K562 (cell line): ENCODE results near the gene CLIC1. TPM values are rescaled to one million over a fixed set of nuclear protein-coding genes. Genes with fewer than 3 reads are reported as not detected.

Experiments
- ATF7 ChIP-seq: fragments of 450-650 bp; IDR thresholded peaks from 2 replicates; pipeline ENCODE4 v1.7.1; 2014; ENCODE audit warnings: mild to moderate bottlenecking, moderate library complexity
- BMI1 ChIP-seq: fragments of 150-350 bp; IDR thresholded peaks from 2 replicates; pipeline ENCODE4 v1.6.1; 2014; ENCODE audit warnings: low read length
- FIP1L1 ChIP-seq: fragments of 200-400 bp; formaldehyde crosslinking; IDR thresholded peaks from 2 replicates; pipeline ENCODE4 v1.6.1; 2018; ENCODE audit warnings: mild to moderate bottlenecking, low read depth, low read length; ENCODE audit not compliant: poor library complexity, severe bottlenecking
- FOXJ2 ChIP-seq: fragments of 200-800 bp; sonication (Bioruptor generic); IDR thresholded peaks from 2 replicates; pipeline ENCODE4 v1.6.1; 2016; ENCODE audit warnings: missing genetic modification characterization, missing compliant biosample characterization
- GATAD2B ChIP-seq: fragments of 450-650 bp; IDR thresholded peaks from 2 replicates; pipeline ENCODE4 v1.6.1; 2017; ENCODE audit warnings: mild to moderate bottlenecking, borderline replicate concordance
- HMGN3 ChIP-seq: IDR thresholded peaks from 2 replicates; pipeline ENCODE4 v1.6.1; 2011; ENCODE audit warnings: borderline replicate concordance, low read depth, mild to moderate bottlenecking, mixed read lengths, low read length; ENCODE audit not compliant: insufficient read length; ENCODE audit errors: extremely low read depth
- IFI16 ChIP-seq: fragments of 250-450 bp; sonication (Bioruptor Pico); IDR thresholded peaks from 2 replicates; pipeline ENCODE4 v2.1.2; 2022; ENCODE audit warnings: mild to moderate bottlenecking, inconsistent platforms
- ILF3 ChIP-seq: fragments of 450-650 bp; IDR thresholded peaks from 2 replicates; pipeline ENCODE4 v1.6.1; 2018; ENCODE audit warnings: antibody characterized with exemption, mild to moderate bottlenecking, moderate library complexity, borderline replicate concordance
- LEF1 ChIP-seq: fragments of 450-650 bp; IDR thresholded peaks from 2 replicates; pipeline ENCODE4 v1.6.1; 2016; ENCODE audit warnings: mild to moderate bottlenecking
- NFIX ChIP-seq: fragments of 250-450 bp; sonication (Bioruptor Pico); IDR thresholded peaks from 2 replicates; pipeline ENCODE4 v1.4.0; 2020; ENCODE audit warnings: low read depth, mild to moderate bottlenecking, moderate library complexity
- POLR2AphosphoS2 ChIP-seq: IDR thresholded peaks from 2 replicates; pipeline ENCODE4 v1.6.1; 2012; ENCODE audit warnings: low read length, improper control_type of control experiment
- SAP30 ChIP-seq: fragments of 200-600 bp; sonication (generic); IDR thresholded peaks from 2 replicates; pipeline ENCODE4 v1.6.1; 2012; ENCODE audit warnings: borderline replicate concordance, low read depth, mild to moderate bottlenecking, moderate library complexity, low read length, control low read depth, inconsistent platforms; ENCODE audit not compliant: insufficient read depth, poor library complexity, severe bottlenecking
- TAF1 ChIP-seq: IDR thresholded peaks from 2 replicates; pipeline ENCODE4 v1.6.1; 2011; ENCODE audit warnings: mild to moderate bottlenecking, low read length, moderate library complexity; ENCODE audit not compliant: insufficient read depth, control insufficient read depth, severe bottlenecking; ENCODE audit errors: extremely low read depth
- TARDBP ChIP-seq: fragments of 450-650 bp; IDR thresholded peaks from 2 replicates; pipeline ENCODE4 v1.6.1; 2016
- polyA plus RNA-seq, 8 experiments: library from polyadenylated mRNA; depleted of rRNA in 4 of 8; stranded (reverse) in 5 of 8; unstranded in 3 of 8; fragments of >200 nt; fragmentation: Nextera tagmentation in 2 of 8; fragmentation: Illumina TruSeq in 1 of 8; extraction: Ambion mirVana in 2 of 8; extraction: Trizol in 1 of 8; gene quantifications; 2 replicates each; pipeline versions ENCODE4 v1.2.1 to v1.2.3, GENCODE V29; 2011 to 2014; ENCODE audit warnings: inconsistent platforms in 1 of 8, missing spikeins in 1 of 8
- total RNA-seq, 7 experiments: library from RNA; depleted of rRNA in 6 of 7; stranded (reverse); fragments of >200 nt in 6 of 7; fragmentation: Illumina TruSeq in 2 of 7; extraction: Trizol in 2 of 7; gene quantifications; 2 replicates each; pipeline versions ENCODE4 v1.2.1 to v1.2.3, GENCODE V29; 2011 to 2021; ENCODE audit warnings: low replicate concordance in 1 of 7
- TF ChIP-seq, protein P1 (sequence below): fragments of 450-650 bp; formaldehyde crosslinking; IDR thresholded peaks from 2 replicates; pipeline ENCODE4 v1.4.0; 2020; ENCODE audit warnings: mild to moderate bottlenecking, mixed read lengths
- TF ChIP-seq, protein P2 (sequence below): fragments of 450-650 bp; conservative IDR thresholded peaks from 2 replicates; pipeline ENCODE4 v1.6.1; 2016; ENCODE audit warnings: missing genetic modification characterization, low read depth, mild to moderate bottlenecking, control low read depth, missing compliant biosample characterization
- TF ChIP-seq, protein P3 (sequence below), 3 experiments: IDR thresholded peaks in 2 of 3; conservative IDR thresholded peaks in 1 of 3; 2 replicates each; pipeline ENCODE4 v1.5.1; 2011 to 2012; ENCODE audit warnings: low read length in 3 of 3, mild to moderate bottlenecking in 3 of 3, control low read depth in 2 of 3, improper control_type of control experiment in 1 of 3, inconsistent platforms in 1 of 3, low read depth in 1 of 3, mixed read lengths in 1 of 3, moderate library complexity in 1 of 3; ENCODE audit not compliant: insufficient read depth in 2 of 3
- TF ChIP-seq, protein P4 (sequence below): sonication (generic); formaldehyde crosslinking; IDR thresholded peaks from 2 replicates; pipeline ENCODE4 v1.8.0; 2023; ENCODE audit warnings: mild to moderate bottlenecking, missing genetic modification reagents

Gene CLIC1
- total and polyA plus RNA-seq, 9 of the 15 experiments (the other 6 are each of a cell fraction or from before 2014, with no cell fraction given) = 1,267 to 2,419 (median 1,808) TPM

DNA sequence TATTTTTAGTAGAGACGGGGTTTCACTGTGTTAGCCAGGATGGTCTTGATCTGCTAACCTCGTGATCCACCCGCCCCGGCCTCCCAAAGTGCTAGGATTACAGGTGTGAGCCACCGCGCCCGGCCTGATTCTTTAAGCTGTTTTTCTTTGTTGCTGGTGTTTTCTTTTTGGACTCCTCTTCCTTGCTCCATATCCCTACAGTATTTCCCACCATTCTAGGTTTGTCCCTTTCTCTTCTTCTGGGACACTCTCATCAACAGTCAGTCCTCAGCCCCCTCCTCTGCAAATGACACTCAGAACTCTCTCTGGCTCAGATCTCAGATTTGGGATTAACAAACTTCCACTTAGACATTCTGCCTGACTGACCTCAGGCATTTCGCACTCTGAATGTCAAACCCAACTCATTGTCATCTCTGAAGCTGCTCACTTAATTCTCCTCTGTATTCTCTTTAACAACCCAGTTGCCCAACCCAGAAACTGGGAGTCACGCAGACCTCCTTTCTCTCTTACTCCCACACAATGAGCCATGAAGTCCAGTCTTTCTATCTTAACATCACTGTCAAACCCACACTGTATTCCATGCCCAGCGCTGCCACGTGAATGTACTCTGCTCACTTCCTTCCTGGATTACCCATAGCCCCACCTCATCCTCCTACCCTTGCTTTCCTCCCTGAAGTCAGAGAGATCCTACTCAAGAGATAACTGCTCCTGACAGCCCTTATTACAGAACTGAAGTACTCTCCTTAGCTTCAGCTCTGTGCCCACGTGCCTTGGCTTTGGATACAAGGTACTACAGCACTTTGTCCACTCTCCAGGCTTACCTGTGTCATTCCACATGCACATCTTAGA lies 10.6 kb downstream of the CLIC1 start (continued):
- TF ChIP-seq POLR2AphosphoS2 (no peak), NFIX (CRISPR knock-in tag) (no peak), FIP1L1 (no peak), LEF1 (peak; percentile 64), IFI16 (CRISPR knock-in tag) (no peak), ATF7 (peak; percentile 52; the same call in 1 of the 2 replicates), FOXJ2 (tag) (no peak), GATAD2B (no peak), HMGN3 (no peak), SAP30 (no peak), ILF3 (no peak), BMI1 (no peak), TARDBP (no peak), TAF1 (no peak)
- TF ChIP-seq, protein P1, sequence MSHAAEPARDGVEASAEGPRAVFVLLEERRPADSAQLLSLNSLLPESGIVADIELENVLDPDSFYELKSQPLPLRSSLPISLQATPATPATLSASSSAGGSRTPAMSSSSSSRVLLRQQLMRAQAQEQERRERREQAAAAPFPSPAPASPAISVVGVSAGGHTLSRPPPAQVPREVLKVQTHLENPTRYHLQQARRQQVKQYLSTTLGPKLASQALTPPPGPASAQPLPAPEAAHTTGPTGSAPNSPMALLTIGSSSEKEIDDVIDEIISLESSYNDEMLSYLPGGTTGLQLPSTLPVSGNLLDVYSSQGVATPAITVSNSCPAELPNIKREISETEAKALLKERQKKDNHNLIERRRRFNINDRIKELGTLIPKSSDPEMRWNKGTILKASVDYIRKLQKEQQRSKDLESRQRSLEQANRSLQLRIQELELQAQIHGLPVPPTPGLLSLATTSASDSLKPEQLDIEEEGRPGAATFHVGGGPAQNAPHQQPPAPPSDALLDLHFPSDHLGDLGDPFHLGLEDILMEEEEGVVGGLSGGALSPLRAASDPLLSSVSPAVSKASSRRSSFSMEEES (CRISPR knock-in tag) = no peak; the same call in 1 of the 2 replicates
- TF ChIP-seq, protein P2, sequence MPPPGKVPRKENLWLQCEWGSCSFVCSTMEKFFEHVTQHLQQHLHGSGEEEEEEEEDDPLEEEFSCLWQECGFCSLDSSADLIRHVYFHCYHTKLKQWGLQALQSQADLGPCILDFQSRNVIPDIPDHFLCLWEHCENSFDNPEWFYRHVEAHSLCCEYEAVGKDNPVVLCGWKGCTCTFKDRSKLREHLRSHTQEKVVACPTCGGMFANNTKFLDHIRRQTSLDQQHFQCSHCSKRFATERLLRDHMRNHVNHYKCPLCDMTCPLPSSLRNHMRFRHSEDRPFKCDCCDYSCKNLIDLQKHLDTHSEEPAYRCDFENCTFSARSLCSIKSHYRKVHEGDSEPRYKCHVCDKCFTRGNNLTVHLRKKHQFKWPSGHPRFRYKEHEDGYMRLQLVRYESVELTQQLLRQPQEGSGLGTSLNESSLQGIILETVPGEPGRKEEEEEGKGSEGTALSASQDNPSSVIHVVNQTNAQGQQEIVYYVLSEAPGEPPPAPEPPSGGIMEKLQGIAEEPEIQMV (tag) = peak; percentile 50; the same call in 1 of the 2 replicates
- TF ChIP-seq, protein P3, sequence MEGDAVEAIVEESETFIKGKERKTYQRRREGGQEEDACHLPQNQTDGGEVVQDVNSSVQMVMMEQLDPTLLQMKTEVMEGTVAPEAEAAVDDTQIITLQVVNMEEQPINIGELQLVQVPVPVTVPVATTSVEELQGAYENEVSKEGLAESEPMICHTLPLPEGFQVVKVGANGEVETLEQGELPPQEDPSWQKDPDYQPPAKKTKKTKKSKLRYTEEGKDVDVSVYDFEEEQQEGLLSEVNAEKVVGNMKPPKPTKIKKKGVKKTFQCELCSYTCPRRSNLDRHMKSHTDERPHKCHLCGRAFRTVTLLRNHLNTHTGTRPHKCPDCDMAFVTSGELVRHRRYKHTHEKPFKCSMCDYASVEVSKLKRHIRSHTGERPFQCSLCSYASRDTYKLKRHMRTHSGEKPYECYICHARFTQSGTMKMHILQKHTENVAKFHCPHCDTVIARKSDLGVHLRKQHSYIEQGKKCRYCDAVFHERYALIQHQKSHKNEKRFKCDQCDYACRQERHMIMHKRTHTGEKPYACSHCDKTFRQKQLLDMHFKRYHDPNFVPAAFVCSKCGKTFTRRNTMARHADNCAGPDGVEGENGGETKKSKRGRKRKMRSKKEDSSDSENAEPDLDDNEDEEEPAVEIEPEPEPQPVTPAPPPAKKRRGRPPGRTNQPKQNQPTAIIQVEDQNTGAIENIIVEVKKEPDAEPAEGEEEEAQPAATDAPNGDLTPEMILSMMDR (IDR thresholded peaks at IDR 0.05 in 2 of 3, conservative IDR thresholded peaks at IDR 0.05 in 1 of 3; ENCODE audit: insufficient read depth in 2 of 3, low read depth in 1 of 3, low read length in 3 of 3) = no peak
- TF ChIP-seq, protein P4, sequence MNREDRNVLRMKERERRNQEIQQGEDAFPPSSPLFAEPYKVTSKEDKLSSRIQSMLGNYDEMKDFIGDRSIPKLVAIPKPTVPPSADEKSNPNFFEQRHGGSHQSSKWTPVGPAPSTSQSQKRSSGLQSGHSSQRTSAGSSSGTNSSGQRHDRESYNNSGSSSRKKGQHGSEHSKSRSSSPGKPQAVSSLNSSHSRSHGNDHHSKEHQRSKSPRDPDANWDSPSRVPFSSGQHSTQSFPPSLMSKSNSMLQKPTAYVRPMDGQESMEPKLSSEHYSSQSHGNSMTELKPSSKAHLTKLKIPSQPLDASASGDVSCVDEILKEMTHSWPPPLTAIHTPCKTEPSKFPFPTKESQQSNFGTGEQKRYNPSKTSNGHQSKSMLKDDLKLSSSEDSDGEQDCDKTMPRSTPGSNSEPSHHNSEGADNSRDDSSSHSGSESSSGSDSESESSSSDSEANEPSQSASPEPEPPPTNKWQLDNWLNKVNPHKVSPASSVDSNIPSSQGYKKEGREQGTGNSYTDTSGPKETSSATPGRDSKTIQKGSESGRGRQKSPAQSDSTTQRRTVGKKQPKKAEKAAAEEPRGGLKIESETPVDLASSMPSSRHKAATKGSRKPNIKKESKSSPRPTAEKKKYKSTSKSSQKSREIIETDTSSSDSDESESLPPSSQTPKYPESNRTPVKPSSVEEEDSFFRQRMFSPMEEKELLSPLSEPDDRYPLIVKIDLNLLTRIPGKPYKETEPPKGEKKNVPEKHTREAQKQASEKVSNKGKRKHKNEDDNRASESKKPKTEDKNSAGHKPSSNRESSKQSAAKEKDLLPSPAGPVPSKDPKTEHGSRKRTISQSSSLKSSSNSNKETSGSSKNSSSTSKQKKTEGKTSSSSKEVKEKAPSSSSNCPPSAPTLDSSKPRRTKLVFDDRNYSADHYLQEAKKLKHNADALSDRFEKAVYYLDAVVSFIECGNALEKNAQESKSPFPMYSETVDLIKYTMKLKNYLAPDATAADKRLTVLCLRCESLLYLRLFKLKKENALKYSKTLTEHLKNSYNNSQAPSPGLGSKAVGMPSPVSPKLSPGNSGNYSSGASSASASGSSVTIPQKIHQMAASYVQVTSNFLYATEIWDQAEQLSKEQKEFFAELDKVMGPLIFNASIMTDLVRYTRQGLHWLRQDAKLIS (CRISPR knock-in tag) = peak; percentile 51; the same call in 1 of the 2 replicates
